HL-60 (cell line): Measurements from ENCODE around the gene TLL1.

Source experiments
- POLR2AphosphoS5 ChIP-seq: IDR thresholded peaks from 2 replicates; pipeline ENCODE4 v1.6.1; 2012; ENCODE audit warnings: low read depth
- TF ChIP-seq, protein P1 (sequence below): IDR thresholded peaks from one replicate; pipeline ENCODE4 v1.5.1; 2011; ENCODE audit warnings: low read length, control low read depth, inconsistent platforms; ENCODE audit not compliant: insufficient read depth

DNA sequence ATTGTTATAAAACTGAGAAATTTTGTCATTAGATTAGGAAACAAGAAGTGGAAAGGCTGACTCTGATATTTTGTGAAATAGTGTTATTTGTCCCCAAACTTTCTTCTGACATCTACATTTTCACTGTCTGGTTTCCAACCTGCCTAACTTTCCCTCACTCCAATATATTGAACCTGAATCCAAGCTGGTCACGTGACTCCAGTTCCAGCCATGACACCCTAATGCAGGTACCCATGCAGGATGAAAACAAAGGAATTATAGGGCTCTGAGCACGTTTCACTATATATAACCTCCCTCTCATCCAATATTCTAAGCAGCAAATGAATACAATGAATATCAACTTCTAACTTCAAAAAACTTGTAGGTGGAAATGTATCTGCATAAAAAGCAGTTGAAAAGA, 231.6 kb downstream of the TLL1 start:
- TF ChIP-seq, protein P1, sequence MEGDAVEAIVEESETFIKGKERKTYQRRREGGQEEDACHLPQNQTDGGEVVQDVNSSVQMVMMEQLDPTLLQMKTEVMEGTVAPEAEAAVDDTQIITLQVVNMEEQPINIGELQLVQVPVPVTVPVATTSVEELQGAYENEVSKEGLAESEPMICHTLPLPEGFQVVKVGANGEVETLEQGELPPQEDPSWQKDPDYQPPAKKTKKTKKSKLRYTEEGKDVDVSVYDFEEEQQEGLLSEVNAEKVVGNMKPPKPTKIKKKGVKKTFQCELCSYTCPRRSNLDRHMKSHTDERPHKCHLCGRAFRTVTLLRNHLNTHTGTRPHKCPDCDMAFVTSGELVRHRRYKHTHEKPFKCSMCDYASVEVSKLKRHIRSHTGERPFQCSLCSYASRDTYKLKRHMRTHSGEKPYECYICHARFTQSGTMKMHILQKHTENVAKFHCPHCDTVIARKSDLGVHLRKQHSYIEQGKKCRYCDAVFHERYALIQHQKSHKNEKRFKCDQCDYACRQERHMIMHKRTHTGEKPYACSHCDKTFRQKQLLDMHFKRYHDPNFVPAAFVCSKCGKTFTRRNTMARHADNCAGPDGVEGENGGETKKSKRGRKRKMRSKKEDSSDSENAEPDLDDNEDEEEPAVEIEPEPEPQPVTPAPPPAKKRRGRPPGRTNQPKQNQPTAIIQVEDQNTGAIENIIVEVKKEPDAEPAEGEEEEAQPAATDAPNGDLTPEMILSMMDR: no peak
- no peak for TF ChIP-seq POLR2AphosphoS5
